Activated naive CD4-positive, alpha-beta T cell treated with anti-CD3 and anti-CD28 coated beads, Interleukin-2, amount 10 ng/mL, durations not matched to agents 7 days and 5 days (primary cell): Measurements from ENCODE around the gene SNAP25.
A peak's percentile ranks its signal among the peaks of the same experiment; 100 is the strongest.

Source experiments
- CTCF ChIA-PET: fragments of 350-600 bp; sonication (Branson Sonifier 250); formaldehyde crosslinking; loops from one replicate; lab custom pipeline; 2021; ENCODE audit warnings: antibody characterized with exemption; lab: Charles Lee
- DNase-seq: peaks from one replicate; pipeline ENCODE4 v3.0.0-alpha.2; 2020
- H3K27ac Mint-ChIP-seq: one replicate; pipeline ENCODE4 v1.8.0; 2021; ENCODE audit warnings: mild to moderate bottlenecking, moderate library complexity, mixed read lengths
- H3K27me3 Mint-ChIP-seq: one replicate; pipeline ENCODE4 v1.8.0; 2021; ENCODE audit warnings: mild to moderate bottlenecking, mixed read lengths
- H3K36me3 Mint-ChIP-seq: one replicate; pipeline ENCODE4 v1.8.0; 2021; ENCODE audit warnings: mixed read lengths
- H3K4me1 Mint-ChIP-seq: one replicate; pipeline ENCODE4 v1.8.0; 2021; ENCODE audit warnings: mixed read lengths
- H3K4me3 Mint-ChIP-seq: one replicate; pipeline ENCODE4 v1.8.0; 2021; ENCODE audit warnings: mild to moderate bottlenecking, moderate library complexity, mixed read lengths
- H3K9me3 Mint-ChIP-seq: one replicate; pipeline ENCODE4 v1.8.0; 2021; ENCODE audit warnings: mixed read lengths

Gene SNAP25

GRCh38 chr20:10313701-10314100, 95.1 kb downstream of the SNAP25 start:
- no peak for DNase-seq
- Mint-ChIP-seq H3K9me3 (no peaks in the 10 kb centered on the region), H3K27me3 (peaks cover 6% of the 10 kb centered on the region), H3K4me3 (no peak overlapping the region), H3K36me3 (no peaks in the 10 kb centered on the region), H3K4me1 (no peaks in the 10 kb centered on the region), H3K27ac (no peak overlapping the region)
- CTCF ChIA-PET = no interaction called here

- H3K27me3 Mint-ChIP-seq = peaks cover 3% of the 10 kb centered on the region
- CTCF ChIA-PET = no interaction called here
These were observed 95.6 kb downstream of the SNAP25 start for GRCh38 chr20:10314198-10314597.

DNA sequence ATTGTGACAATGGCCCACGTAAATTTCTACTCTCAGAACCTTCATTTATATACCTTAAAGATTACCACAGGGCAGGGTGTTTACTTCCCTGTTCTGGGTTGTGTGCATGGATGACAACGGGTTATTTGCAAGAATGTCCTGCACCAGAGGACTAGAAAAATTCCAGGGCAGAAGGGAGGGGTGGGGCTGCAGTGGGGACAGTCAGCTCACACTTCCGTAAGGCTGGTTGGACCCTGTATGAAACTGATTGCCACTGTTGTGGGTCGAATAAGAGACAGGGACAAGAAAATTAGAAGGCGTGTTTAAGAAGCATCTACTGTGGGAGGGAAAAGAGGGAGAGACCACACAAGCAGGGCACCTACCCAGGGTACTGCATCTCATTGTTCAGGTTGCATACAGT, 96.5 kb downstream of the SNAP25 start:
- DNase-seq = no peak

More at GRCh38 chr20:10314198-10314597, 95.6 kb downstream of the SNAP25 start:
- Mint-ChIP-seq H3K27ac (no peak overlapping the region), H3K36me3 (no peaks in the 10 kb centered on the region), H3K4me3 (no peak overlapping the region), H3K9me3 (no peaks in the 10 kb centered on the region), H3K4me1 (no peaks in the 10 kb centered on the region)
- no peak for DNase-seq

DNA sequence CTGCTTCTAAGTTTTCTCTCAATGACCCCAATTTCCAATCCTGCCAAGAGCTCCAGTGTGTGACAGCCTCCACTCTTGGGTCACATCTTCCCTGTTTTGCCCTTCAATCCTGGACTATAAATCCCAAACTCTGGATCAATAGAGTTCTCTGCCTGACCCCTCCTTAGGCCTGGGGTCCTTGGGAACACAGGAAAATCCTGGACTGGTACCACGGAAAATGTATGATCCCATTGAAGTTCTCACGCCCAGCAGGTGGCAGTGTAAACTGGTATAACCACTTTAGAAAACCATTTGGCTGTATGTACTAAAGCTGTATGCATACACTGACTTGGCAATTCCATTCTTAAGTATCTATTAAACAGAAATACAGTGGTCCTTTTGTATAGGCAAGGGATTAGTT, 98.0 kb downstream of the SNAP25 start:
- CTCF ChIA-PET = interaction anchor here (0.6 to 1.9 kb wide), 15 partner anchors 10 to 221 kb away, joined by 3 to 18 read pairs (median 5); partner anchors contain the start of gene MKKS
- Mint-ChIP-seq H3K36me3 (no peaks in the 10 kb centered on the region), H3K4me1 (no peaks in the 10 kb centered on the region), H3K4me3 (no peak overlapping the region), H3K9me3 (no peaks in the 10 kb centered on the region), H3K27me3 (peaks cover 3% of the 10 kb centered on the region), H3K27ac (no peak overlapping the region)
- DNase-seq = peak; percentile 24

More for the DNA sequence above, 96.5 kb downstream of the SNAP25 start:
- no peak overlapping the region for H3K4me3 Mint-ChIP-seq
- peaks cover 3% of the 10 kb centered on the region for H3K27me3 Mint-ChIP-seq
- H3K9me3 Mint-ChIP-seq = no peaks in the 10 kb centered on the region
- CTCF ChIA-PET = interaction anchor here (1.4 kb wide), 1 partner anchor 112 kb away, joined by 6 read pairs; no protein-coding TSS in a partner anchor
- no peak overlapping the region for H3K27ac Mint-ChIP-seq
- no peaks in the 10 kb centered on the region for H3K36me3 Mint-ChIP-seq
- no peaks in the 10 kb centered on the region for H3K4me1 Mint-ChIP-seq

GRCh38 chr20:10318291-10319024, 99.8 kb downstream of the SNAP25 start:
- CTCF ChIA-PET = interaction anchor here (0.9 to 1.9 kb wide), 4 partner anchors 14 to 107 kb away, joined by 3 to 5 read pairs (median 5); no protein-coding TSS in a partner anchor
- peaks cover 3% of the 10 kb centered on the region for H3K27me3 Mint-ChIP-seq
- H3K4me1 Mint-ChIP-seq = no peaks in the 10 kb centered on the region
- H3K9me3 Mint-ChIP-seq = no peaks in the 10 kb centered on the region
- H3K36me3 Mint-ChIP-seq = no peaks in the 10 kb centered on the region
- H3K4me3 Mint-ChIP-seq = no peak overlapping the region
- H3K27ac Mint-ChIP-seq = no peak overlapping the region
- no peak for DNase-seq

DNA sequence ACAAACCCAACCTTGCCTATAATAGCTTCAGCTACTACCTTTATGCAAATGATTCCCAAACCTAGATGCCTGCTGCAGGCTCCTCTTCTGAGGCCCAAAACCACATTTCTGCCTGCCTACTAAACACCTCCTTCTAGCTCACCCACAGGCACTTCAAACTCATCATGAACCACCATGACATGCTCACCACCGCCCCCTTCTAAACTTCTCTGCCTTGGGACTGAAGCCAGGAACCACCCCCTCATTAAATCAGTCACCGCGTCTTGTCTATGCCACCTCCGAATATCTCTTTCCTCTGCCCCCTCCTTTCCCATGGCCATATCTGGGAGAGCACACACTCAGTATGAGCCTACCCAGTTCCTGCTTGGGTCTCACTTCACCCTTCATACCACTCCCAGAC, 101.2 kb downstream of the SNAP25 start:
- H3K4me3 Mint-ChIP-seq = no peak overlapping the region
- no peaks in the 10 kb centered on the region for H3K36me3 Mint-ChIP-seq
- no peaks in the 10 kb centered on the region for H3K9me3 Mint-ChIP-seq
- H3K27ac Mint-ChIP-seq = no peak overlapping the region
- DNase-seq = no peak
- CTCF ChIA-PET = no interaction called here
- peaks cover under 1% of the 10 kb centered on the region for H3K27me3 Mint-ChIP-seq
- no peaks in the 10 kb centered on the region for H3K4me1 Mint-ChIP-seq

GRCh38 chr20:10321138-10321717, 102.6 kb downstream of the SNAP25 start:
- Mint-ChIP-seq H3K36me3 (no peaks in the 10 kb centered on the region), H3K9me3 (no peaks in the 10 kb centered on the region), H3K27me3 (no peaks in the 10 kb centered on the region), H3K27ac (no peak overlapping the region), H3K4me3 (no peak overlapping the region), H3K4me1 (no peaks in the 10 kb centered on the region)
- DNase-seq = no peak
- CTCF ChIA-PET = interaction anchor here (1.0 kb wide), 1 partner anchor 37 kb away, joined by 4 read pairs; no protein-coding TSS in a partner anchor

DNA sequence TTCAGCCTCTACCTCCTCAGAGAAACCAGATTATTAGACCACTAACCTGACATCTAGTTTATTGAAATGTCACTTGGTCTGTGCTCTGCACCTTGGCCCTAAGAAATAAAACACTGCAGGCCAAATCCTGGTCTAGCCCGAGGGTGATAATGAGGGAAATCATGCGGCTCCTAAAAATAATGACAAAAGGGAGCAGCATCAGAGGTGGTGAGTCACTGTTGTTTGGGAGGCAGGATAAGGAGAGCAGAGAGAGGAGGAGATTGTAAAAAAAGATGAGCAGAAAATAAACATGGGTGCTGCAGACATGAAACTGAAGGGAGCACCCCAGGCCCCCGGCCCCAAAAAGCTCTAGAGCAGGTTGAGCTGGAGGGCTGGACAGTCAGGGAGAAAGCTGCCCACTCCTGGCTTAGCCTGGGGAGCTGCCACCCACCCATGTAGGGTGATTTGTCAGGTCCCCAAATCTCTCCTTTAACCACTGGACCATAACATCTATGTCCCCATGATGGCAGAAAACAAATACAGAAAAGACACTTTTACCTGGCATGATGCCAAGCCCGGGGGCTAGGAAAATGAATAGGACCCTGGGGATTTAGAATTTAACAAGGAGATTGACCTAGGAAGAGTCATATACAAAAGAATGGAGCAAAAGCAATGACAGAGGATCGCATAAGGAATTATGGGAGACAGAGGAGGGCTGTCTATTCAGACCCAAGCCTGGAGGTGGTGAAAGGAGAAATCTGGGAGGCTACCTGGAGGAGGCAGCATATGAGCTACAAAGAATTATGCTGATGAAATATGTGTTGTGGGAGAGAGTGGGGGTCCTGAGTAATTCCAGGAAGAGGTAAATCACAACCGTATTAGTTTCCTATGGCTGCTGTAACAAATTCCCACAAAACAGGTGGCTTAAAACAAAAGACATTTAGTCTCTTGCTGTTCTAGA, 103.7 kb downstream of the SNAP25 start:
- no peak overlapping the region for H3K27ac Mint-ChIP-seq
- no peaks in the 10 kb centered on the region for H3K4me1 Mint-ChIP-seq
- CTCF ChIA-PET = interaction anchor here (0.9 to 1.0 kb wide), 2 partner anchors 15 to 36 kb away, joined by 3 to 4 read pairs; no protein-coding TSS in a partner anchor
- H3K27me3 Mint-ChIP-seq = no peaks in the 10 kb centered on the region
- no peak for DNase-seq
- H3K4me3 Mint-ChIP-seq = no peak overlapping the region
- H3K9me3 Mint-ChIP-seq = no peaks in the 10 kb centered on the region
- no peaks in the 10 kb centered on the region for H3K36me3 Mint-ChIP-seq

GRCh38 chr20:10323729-10324128, 105.1 kb downstream of the SNAP25 start:
- Mint-ChIP-seq H3K36me3 (no peaks in the 10 kb centered on the region), H3K4me1 (no peaks in the 10 kb centered on the region), H3K9me3 (no peaks in the 10 kb centered on the region), H3K4me3 (no peak overlapping the region), H3K27me3 (no peaks in the 10 kb centered on the region), H3K27ac (no peak overlapping the region)
- CTCF ChIA-PET = no interaction called here
- no peak for DNase-seq

GRCh38 chr20:10324198-10324847, 105.7 kb downstream of the SNAP25 start:
- no peaks in the 10 kb centered on the region for H3K4me1 Mint-ChIP-seq
- CTCF ChIA-PET = no interaction called here
- no peaks in the 10 kb centered on the region for H3K36me3 Mint-ChIP-seq
- DNase-seq = no peak
- H3K4me3 Mint-ChIP-seq = no peak overlapping the region
- peak overlapping the region; percentile 46 for H3K27ac Mint-ChIP-seq
- H3K27me3 Mint-ChIP-seq = no peaks in the 10 kb centered on the region
- no peaks in the 10 kb centered on the region for H3K9me3 Mint-ChIP-seq

GRCh38 chr20:10328897-10329255, 110.2 kb downstream of the SNAP25 start:
- H3K27me3 Mint-ChIP-seq = no peaks in the 10 kb centered on the region
- no peaks in the 10 kb centered on the region for H3K36me3 Mint-ChIP-seq
- no peaks in the 10 kb centered on the region for H3K9me3 Mint-ChIP-seq
- H3K4me3 Mint-ChIP-seq = no peak overlapping the region
- H3K4me1 Mint-ChIP-seq = no peaks in the 10 kb centered on the region
- H3K27ac Mint-ChIP-seq = no peak overlapping the region
- CTCF ChIA-PET = no interaction called here
- no peak for DNase-seq

DNA sequence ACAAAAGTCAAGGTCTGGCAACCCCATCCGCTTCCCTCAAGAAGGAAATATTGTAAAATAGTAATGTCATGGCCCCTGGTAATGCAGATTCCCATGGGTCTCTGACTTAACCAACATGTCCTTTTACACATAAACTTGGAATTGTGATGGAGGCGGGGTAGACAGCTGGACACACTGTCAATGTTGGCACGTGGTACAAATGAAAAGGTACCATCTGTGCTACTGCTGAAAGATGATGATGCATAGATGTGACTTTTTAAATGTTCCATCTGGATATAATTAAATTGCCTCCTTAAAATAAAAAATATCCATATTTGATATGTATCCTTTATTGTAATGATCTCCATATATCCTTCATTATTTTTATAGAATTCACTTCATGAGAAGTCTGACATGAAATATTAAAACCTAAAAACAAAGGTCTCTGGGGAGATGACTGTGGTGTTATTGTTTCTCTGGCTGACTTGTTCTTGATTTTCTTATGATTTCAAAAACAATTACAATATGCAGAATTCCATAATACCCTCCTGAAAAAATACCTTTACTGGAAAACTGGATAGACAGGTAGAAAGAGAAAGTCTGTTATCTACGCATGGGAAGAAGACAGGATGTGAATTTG, 110.9 kb downstream of the SNAP25 start:
- no peak for DNase-seq
- CTCF ChIA-PET = no interaction called here

DNA sequence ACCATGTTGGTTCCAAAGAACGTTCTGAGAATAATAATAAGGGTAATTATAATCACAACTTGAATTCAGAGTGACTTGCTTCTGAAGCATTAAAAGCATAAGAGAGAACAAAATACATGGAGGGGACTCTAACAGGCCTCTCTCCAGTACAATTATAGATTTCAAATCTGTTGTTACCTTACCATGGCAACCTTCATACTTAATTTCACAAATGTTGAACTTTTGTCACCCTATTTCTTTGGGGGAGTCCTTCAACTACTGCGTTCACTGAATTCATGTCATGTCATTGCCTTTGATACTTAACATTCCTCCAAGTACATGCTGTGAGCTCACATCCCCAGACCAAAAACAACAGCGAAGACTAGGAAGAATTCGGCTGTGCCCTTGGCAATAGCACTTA, 111.4 kb downstream of the SNAP25 start:
- no peak for DNase-seq

More for the DNA sequence above, 110.9 kb downstream of the SNAP25 start:
- no peaks in the 10 kb centered on the region for H3K9me3 Mint-ChIP-seq
- H3K4me1 Mint-ChIP-seq = no peaks in the 10 kb centered on the region
- H3K27ac Mint-ChIP-seq = no peak overlapping the region
- H3K4me3 Mint-ChIP-seq = no peak overlapping the region
- no peaks in the 10 kb centered on the region for H3K27me3 Mint-ChIP-seq
- no peaks in the 10 kb centered on the region for H3K36me3 Mint-ChIP-seq

More for the DNA sequence above, 111.4 kb downstream of the SNAP25 start:
- Mint-ChIP-seq H3K27ac (no peak overlapping the region), H3K4me1 (no peaks in the 10 kb centered on the region), H3K36me3 (no peaks in the 10 kb centered on the region), H3K27me3 (no peaks in the 10 kb centered on the region), H3K9me3 (no peaks in the 10 kb centered on the region), H3K4me3 (no peak overlapping the region)
- CTCF ChIA-PET = no interaction called here
